ENCODE measurements around the gene MEGF9. TPM values are rescaled to one million over a fixed set of nuclear protein-coding genes. Genes with fewer than 3 reads are reported as not detected.

MEGF9 gene
- total RNA-seq, 2 experiments from 2014 or later = 10.6 TPM

DNA sequence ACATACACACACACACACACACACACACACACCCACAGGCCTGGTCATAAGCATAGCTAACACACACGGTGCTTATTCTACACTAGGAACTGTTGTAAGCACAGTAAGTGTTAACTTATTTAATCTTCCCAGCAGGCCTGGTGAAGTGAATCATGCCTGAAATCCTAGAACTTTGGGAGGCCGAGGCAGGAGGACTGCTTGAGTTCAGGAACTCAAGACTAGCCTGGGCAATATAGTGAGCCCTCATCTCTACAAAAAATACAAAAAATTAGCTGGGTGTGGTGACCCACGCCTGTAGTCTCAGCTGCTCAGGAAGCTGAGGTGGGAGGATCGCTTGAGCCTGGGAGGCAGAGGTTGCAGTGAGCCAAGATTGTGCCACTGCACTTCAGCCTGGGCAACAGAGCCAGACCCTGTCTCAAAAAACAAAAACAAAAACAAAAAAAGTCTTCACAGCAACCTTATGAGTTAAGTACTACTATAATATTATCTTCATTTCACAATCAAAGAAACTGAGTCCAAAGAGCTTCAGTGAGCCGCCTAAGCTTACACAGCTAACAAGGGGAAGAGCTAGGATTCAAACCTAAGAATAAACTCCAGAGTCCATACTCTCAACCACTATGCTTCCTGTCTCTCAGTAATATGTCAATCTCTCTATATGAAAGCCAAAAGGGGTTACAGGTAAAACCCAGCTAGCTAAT, 2.3 kb downstream of the MEGF9 start:
- Mint-ChIP-seq H3K27me3 (no peaks in the 10 kb centered on the region), H3K27ac (peak overlapping the region; percentile 73), H3K4me3 (peak overlapping the region; percentile 83), H3K36me3 (ENCODE audit: low read depth) (no peaks in the 10 kb centered on the region), H3K9me3 (no peaks in the 10 kb centered on the region), H3K4me1 (peaks cover 46% of the 10 kb centered on the region)
- CTCF ChIA-PET = interaction anchor here (0.7 to 1.7 kb wide), 6 partner anchors 15 to 131 kb away, joined by 3 to 5 read pairs (median 4); no protein-coding TSS in a partner anchor
- POLR2A ChIA-PET = interaction anchor here (0.9 to 1.6 kb wide), 2 partner anchors 134 to 364 kb away, joined by 3 to 5 read pairs; no protein-coding TSS in a partner anchor
- peak; percentile 25 for DNase-seq

DNA sequence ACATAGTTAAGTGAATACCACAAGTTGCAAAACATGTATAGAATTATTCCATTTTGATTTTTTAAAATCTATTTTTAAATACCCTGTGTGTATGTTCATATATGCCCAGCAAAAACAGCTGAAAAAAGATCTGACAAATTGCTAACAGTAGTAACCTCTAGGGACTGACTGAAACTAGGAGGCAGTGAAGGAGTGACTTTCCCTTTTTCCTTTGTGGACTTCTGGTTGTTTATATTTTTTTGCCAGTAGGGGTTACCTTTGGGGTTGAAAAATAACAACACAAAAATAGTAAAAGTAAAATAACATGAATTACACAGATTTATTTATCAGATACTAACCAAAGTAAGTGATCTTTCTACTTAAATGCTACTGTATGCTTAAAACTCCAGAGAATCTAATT, 2.9 kb downstream of the MEGF9 start:
- DNase-seq = no peak

DNA sequence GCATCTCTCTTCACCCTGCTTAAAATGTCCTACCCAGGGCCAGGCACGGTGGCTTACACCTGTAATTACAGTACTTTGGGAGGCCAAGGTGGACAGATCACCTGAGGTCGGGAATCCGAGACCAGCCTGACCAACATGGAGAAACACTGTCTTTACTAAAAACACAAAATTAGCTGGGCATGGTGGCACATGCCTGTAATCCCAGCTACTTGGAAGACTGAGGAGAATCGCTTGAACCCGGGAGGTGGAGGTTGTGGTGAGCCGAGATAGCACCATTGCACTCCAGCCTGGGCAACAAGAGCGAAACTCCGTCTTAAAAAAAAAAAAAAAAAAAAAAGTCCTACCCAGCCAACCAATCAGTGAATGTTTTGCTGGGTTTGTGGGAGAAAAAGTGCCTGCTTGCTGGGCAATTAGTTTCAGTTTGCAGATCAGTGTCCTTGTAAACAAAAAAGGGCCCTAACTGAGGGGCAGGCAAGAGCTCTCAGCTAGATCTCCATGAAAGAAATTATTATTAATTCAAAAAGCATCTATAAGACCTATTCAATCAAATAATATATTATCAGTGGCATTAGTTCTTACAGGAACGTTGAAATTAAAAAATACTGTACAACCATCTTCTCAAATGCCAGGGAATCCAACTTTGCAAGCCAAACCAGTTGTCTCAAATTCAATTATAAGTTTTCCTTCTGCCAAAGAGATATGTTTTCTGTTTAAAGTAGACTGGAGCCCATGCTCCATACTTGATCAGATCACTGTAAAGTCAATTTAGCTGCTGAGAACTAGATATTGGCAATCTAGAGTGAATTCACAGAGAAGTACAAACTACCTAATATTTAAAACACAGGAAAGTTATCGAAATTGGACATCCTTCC, 3.9 kb downstream of the MEGF9 start:
- CTCF ChIA-PET = interaction anchor here (0.7 to 1.7 kb wide), 2 partner anchors 90 to 116 kb away, joined by 4 to 5 read pairs; no protein-coding TSS in a partner anchor
- H3K9me3 Mint-ChIP-seq = no peaks in the 10 kb centered on the region
- POLR2A ChIA-PET = no interaction called here

More for the DNA sequence above, 2.9 kb downstream of the MEGF9 start:
- Mint-ChIP-seq H3K4me1 (peaks cover 46% of the 10 kb centered on the region), H3K4me3 (peak overlapping the region; percentile 83), H3K27ac (peak overlapping the region; percentile 73), H3K27me3 (no peaks in the 10 kb centered on the region), H3K9me3 (no peaks in the 10 kb centered on the region), H3K36me3 (ENCODE audit: low read depth) (no peaks in the 10 kb centered on the region)
- ChIA-PET CTCF (interaction anchor here (1.2 to 1.7 kb wide), 4 partner anchors 44 to 130 kb away, joined by 3 to 5 read pairs (median 4); no protein-coding TSS in a partner anchor), POLR2A (no interaction called here)

DNA sequence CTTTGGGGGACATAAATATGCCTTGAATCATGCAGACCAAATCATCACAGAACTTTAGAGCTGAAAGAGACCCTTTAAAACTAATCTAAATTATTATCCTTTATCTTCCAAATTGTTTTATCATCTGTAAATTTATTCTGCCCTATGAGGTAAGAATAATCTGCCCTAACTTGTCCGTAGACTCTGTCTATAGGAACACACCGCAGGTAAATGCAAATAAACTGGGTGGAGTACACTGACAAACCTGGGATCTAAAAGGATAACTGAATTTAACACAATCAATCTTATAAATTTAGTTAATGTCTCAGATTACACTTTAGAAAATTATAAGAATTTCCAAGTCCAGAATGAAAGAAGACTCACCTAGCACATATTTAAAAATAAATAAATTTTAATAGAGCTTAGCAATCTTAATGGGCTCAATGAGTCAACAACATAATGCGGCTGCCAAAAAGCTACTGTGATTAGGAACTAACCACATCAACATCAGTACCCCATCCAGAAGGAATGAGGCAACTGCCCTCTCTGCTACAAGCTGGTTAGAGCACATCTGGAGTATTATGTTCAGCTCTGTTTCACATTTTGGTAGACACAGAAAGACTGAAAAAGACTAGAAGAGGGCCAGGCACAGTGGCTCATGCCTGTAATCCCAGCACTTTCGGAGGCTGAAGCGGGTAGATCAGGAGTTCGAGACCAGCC, 5.6 kb downstream of the MEGF9 start:
- peaks cover 9% of the 10 kb centered on the region for H3K36me3 Mint-ChIP-seq (ENCODE audit: low read depth)
- peaks cover 38% of the 10 kb centered on the region for H3K4me1 Mint-ChIP-seq
- POLR2A ChIA-PET = no interaction called here
- H3K4me3 Mint-ChIP-seq = no peak overlapping the region
- CTCF ChIA-PET = no interaction called here
- H3K27ac Mint-ChIP-seq = no peak overlapping the region
- DNase-seq = no peak
- no peaks in the 10 kb centered on the region for H3K27me3 Mint-ChIP-seq
- no peaks in the 10 kb centered on the region for H3K9me3 Mint-ChIP-seq

More for the DNA sequence above, 3.9 kb downstream of the MEGF9 start:
- Mint-ChIP-seq H3K4me1 (peaks cover 43% of the 10 kb centered on the region), H3K4me3 (peak overlapping the region; percentile 59), H3K36me3 (ENCODE audit: low read depth) (peaks cover 3% of the 10 kb centered on the region), H3K27ac (peak overlapping the region; percentile 73), H3K27me3 (no peaks in the 10 kb centered on the region)
- peak; percentile 47 for DNase-seq

DNA sequence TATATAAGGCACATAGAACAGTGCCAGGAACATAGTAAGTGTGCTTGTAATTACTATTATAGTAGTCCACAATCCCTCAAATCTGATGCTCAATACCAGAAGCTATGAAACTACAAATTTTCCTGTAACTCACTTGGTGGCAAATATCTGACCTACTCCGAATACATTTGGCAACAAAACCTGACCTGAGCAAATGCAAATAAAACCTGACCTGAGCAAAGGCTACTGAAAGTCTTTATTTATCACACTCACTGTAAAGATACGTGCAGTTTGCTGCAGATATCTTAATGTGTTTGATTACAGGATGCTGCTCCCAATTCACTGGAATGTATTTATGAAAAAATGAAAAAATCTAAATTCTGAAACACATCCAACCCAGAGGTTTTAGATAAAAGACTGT, 7.1 kb downstream of the MEGF9 start:
- ChIA-PET CTCF (no interaction called here), POLR2A (no interaction called here)
- Mint-ChIP-seq H3K36me3 (ENCODE audit: low read depth) (peaks cover 12% of the 10 kb centered on the region), H3K9me3 (no peaks in the 10 kb centered on the region), H3K27ac (no peak overlapping the region), H3K4me1 (peaks cover 27% of the 10 kb centered on the region), H3K27me3 (no peaks in the 10 kb centered on the region), H3K4me3 (no peak overlapping the region)
- no peak for DNase-seq

DNA sequence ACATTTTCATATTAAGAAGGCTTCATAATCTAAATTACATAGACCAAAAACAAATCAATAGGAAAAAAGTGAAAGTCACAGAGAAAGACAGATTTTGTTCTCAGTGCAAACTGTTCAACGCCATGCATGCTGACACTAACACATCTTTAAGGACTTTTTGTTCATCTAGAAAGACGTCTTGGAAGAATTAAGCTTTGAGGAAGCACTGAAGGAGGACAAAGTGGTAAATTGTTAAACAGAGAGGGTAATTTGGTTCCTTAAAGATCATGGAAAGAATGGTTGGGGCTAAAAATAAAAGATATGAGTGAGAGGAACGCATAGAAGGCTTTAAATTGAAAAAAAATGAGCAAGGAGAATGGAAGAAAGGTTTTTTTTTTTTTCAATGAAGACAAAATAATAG, 9.1 kb downstream of the MEGF9 start:
- no peak for DNase-seq
- CTCF ChIA-PET = no interaction called here
- no peaks in the 10 kb centered on the region for H3K9me3 Mint-ChIP-seq
- H3K27me3 Mint-ChIP-seq = no peaks in the 10 kb centered on the region
- no peak overlapping the region for H3K4me3 Mint-ChIP-seq
- POLR2A ChIA-PET = no interaction called here
- H3K27ac Mint-ChIP-seq = no peak overlapping the region
- peaks cover 9% of the 10 kb centered on the region for H3K4me1 Mint-ChIP-seq
- H3K36me3 Mint-ChIP-seq (ENCODE audit: low read depth) = peaks cover 12% of the 10 kb centered on the region

DNA sequence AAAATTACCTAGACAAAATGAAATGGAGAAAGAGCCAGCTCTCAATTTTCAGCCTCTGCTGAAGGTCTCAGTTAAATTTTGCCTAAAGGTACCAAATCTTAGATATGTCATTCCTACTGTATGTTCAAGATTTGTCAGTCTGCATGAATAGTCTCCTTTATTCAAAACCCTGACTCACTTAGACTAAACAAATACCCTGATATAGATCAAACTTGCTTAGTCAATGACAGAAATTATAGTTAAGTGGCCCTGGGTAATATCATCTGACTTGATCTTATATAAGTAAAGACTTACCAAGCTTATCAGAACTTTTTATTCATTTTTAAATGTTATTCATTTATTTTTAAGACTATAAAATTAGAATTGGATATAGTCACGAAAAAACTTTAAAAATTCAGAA, 12.2 kb downstream of the MEGF9 start:
- CTCF ChIA-PET = interaction anchor here (0.5 kb wide), 1 partner anchor 90 kb away, joined by 3 read pairs; no protein-coding TSS in a partner anchor

DNA sequence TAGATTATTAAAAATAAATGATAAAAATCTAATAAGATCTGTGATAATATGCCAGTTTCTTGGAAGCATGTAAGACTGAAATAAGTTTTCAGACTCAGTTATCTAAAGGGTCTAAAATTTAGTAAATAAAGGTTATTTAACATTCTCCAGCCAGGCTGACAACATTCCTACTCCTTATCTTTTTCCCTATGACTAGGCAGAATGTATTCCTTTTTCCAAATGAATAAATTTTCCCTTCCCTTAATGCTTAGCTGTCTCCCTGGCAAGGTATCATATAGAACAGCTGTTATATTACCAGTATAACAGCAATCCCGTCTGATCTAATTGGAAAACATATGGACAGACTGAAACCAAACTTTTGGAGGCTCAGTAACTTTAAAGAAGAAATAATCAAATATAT, 13.0 kb downstream of the MEGF9 start:
- H3K4me1 Mint-ChIP-seq = peaks cover 2% of the 10 kb centered on the region
- CTCF ChIA-PET = interaction anchor here (0.5 to 1.0 kb wide), 2 partner anchors 14 to 89 kb away, joined by 3 read pairs; no protein-coding TSS in a partner anchor
- no peaks in the 10 kb centered on the region for H3K27me3 Mint-ChIP-seq
- no peak for DNase-seq
- H3K9me3 Mint-ChIP-seq = no peaks in the 10 kb centered on the region
- H3K4me3 Mint-ChIP-seq = no peak overlapping the region
- no peak overlapping the region for H3K27ac Mint-ChIP-seq
- peaks cover 12% of the 10 kb centered on the region for H3K36me3 Mint-ChIP-seq (ENCODE audit: low read depth)
- POLR2A ChIA-PET = interaction anchor here (0.6 kb wide), 1 partner anchor 1012 kb away, joined by 3 read pairs; no protein-coding TSS in a partner anchor

More for the DNA sequence above, 12.2 kb downstream of the MEGF9 start:
- H3K36me3 Mint-ChIP-seq (ENCODE audit: low read depth) = peaks cover 12% of the 10 kb centered on the region
- no peaks in the 10 kb centered on the region for H3K4me1 Mint-ChIP-seq
- H3K27ac Mint-ChIP-seq = no peak overlapping the region
- H3K9me3 Mint-ChIP-seq = no peaks in the 10 kb centered on the region
- no peaks in the 10 kb centered on the region for H3K27me3 Mint-ChIP-seq
- H3K4me3 Mint-ChIP-seq = no peak overlapping the region
- POLR2A ChIA-PET = no interaction called here
- DNase-seq = no peak

DNA sequence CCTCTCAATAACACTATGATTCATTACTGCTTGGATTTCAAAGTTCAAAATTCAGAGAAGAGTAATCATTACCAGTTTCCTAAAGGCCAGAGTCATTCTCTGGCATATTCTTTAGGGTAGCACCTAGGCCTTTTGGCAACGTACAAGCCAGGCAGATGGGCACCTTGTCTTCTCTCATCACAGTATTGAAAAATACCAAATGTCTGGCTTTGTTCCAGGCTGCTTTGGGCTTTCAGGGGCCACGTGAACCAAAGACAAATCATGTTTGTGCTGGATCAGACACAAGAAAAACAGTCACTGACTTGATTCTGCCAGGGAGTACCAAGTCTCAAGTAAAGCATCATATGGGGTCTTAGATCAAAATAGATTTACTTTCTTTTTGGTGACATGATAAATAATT, 15.5 kb downstream of the MEGF9 start:
- CTCF ChIA-PET = no interaction called here
- Mint-ChIP-seq H3K27ac (no peak overlapping the region), H3K27me3 (no peaks in the 10 kb centered on the region), H3K9me3 (no peaks in the 10 kb centered on the region), H3K36me3 (ENCODE audit: low read depth) (peaks cover 3% of the 10 kb centered on the region), H3K4me3 (no peak overlapping the region), H3K4me1 (peaks cover 15% of the 10 kb centered on the region)
- no peak for DNase-seq
- POLR2A ChIA-PET = no interaction called here

DNA sequence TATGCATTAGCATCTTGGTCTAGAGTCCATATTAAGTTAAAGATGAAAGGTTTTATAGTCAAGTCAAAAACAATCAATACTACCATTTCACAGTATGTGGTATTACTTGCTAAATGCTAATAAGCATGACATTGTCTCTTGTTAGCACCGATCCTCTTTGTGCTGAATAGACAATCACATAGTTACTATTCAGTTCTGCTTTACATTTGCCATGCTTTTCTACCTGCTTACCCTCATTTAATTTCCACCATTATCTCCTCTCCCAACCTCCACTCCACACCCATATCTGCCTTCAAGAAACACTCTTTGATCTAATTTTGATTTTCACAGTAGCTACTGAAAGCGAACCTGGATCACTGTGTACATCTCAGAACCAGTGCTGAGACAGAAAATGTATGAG, 16.8 kb downstream of the MEGF9 start:
- Mint-ChIP-seq H3K36me3 (ENCODE audit: low read depth) (peaks cover 6% of the 10 kb centered on the region), H3K9me3 (no peaks in the 10 kb centered on the region), H3K4me1 (peaks cover 26% of the 10 kb centered on the region), H3K27me3 (no peaks in the 10 kb centered on the region), H3K27ac (no peak overlapping the region), H3K4me3 (no peak overlapping the region)
- ChIA-PET CTCF (no interaction called here), POLR2A (no interaction called here)
- DNase-seq = no peak

DNA sequence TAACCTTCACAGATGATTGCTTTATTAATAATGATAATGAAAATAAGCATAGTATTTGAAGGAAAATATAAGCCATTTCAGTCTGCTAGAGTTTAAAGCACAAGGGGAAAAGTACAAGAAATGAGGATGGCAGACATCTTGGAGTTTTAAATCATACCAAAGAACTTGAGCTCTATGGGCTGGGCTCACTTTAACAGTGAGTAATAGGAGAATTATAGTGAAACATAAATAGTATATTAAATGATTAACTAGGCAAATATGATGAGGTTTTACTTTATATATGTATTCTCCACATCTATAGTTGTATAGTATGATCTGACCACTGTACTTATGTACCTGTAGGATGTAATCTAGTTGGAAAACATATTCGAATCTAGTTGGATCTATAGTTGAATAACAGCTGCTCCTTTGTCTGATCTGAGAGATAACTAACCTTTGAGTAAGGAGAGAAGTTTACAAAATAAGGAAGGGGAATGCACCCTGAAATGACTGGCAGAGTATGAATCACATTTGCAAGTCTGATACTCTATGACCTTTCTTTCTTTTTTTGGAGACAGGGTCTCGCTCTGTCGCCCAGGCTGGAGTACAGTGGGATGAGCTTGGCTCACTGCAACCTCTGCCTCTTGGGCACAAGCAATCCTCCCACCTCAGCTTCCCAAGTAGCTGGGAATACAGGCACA, 17.6 kb downstream of the MEGF9 start:
- Mint-ChIP-seq H3K36me3 (ENCODE audit: low read depth) (peaks cover 5% of the 10 kb centered on the region), H3K27ac (no peak overlapping the region), H3K4me1 (peaks cover 28% of the 10 kb centered on the region), H3K9me3 (no peaks in the 10 kb centered on the region), H3K27me3 (no peaks in the 10 kb centered on the region), H3K4me3 (no peak overlapping the region)
- CTCF ChIA-PET = no interaction called here
- no peak for DNase-seq
- POLR2A ChIA-PET = no interaction called here

DNA sequence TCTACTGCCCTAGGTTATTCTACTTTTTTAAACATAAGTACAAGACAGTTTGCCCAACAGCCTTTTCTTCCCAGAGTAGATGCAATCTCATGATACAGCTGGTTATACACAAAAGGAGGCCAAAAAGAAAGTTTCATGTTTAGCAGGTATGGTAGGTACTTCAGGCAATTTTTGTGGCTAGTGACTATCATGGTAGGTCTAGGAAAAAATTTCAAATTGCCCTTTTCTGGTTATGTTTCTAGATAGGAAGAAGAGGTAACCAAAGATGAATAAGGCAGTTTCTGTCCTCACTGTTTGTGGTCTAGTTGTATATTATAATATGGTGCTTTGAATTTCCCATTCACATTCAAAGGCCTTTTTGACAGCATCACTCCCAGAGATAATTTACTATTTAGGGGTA, 19.7 kb downstream of the MEGF9 start:
- CTCF ChIA-PET = no interaction called here
- H3K4me3 Mint-ChIP-seq = no peak overlapping the region
- POLR2A ChIA-PET = no interaction called here
- H3K4me1 Mint-ChIP-seq = peaks cover 28% of the 10 kb centered on the region
- H3K36me3 Mint-ChIP-seq (ENCODE audit: low read depth) = peaks cover 5% of the 10 kb centered on the region
- no peaks in the 10 kb centered on the region for H3K9me3 Mint-ChIP-seq
- H3K27ac Mint-ChIP-seq = no peak overlapping the region
- no peaks in the 10 kb centered on the region for H3K27me3 Mint-ChIP-seq
- DNase-seq = no peak

DNA sequence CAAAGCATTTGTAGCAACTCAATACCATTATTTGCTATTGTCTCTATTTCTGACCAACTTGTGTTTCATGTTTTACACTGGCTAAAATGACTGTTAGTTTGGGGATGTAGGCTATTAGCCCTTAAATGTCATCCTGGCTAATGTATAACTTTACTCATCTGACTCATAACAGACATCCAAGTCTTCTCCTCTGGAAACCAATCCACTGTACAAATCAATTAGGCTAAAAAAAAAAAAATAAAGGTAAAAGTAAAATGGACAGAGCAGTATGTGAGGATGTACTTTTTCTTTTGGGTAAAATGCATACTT, 20.6 kb downstream of the MEGF9 start:
- H3K27ac Mint-ChIP-seq = no peak overlapping the region
- no peak overlapping the region for H3K4me3 Mint-ChIP-seq
- CTCF ChIA-PET = no interaction called here
- H3K36me3 Mint-ChIP-seq (ENCODE audit: low read depth) = peaks cover 5% of the 10 kb centered on the region
- DNase-seq = no peak
- peaks cover 28% of the 10 kb centered on the region for H3K4me1 Mint-ChIP-seq
- no peaks in the 10 kb centered on the region for H3K9me3 Mint-ChIP-seq
- POLR2A ChIA-PET = no interaction called here
- no peaks in the 10 kb centered on the region for H3K27me3 Mint-ChIP-seq
